D341Med (cell line): ENCODE data around the gene ZNF282.
A peak's percentile ranks its signal among the peaks of the same experiment; 100 is the strongest.
"Not testable (repeated sequence)": the region's sequence is repeated elsewhere in the genome, so short reads cannot be mapped to it uniquely, and the experiment has no call there.

Experiments used
- DNase-seq: peaks from one replicate; pipeline ENCODE4 v3.0.0; 2012; ENCODE audit warnings: low spot score

The ZNF282 gene

DNA sequence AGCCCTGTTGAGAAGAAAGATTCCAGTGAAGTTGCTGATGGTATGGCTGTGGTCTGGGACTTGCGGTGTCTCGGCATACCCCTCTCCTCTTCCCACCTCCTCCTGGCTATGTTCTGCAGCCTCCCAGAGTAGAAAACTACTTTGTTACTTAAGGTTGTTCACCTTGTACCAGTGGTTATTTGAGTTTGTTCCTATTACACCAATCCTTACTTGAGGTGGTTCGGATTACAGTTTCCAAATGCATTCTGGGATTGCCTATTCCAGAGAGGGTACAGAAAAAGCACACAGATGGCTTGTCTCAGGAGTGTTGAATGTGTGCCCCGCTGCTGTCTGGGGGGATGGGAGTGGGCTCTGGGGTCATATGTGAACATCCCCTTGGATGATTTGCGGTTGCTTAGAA lies 59.8 kb downstream of the ZNF282 start:
- no peak for DNase-seq

DNA sequence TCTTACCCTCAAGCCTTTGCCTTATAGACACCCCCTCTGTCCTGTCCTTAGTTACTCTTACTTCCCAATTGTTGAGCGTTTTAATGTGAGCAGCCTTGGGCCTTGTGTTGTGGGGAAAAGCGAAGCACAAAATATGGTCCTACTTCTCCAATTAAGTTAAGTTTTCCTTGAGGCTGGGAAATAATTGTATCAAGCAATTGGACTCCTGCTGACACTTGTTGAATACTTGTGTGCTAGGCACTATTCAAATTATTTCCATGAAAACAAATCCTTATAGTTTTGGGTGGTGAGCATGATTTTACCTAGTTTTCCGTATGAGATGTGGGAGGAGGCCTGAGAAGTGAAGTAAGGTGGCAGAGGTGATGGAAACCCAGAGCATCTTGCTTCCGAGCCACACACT lies 61.2 kb downstream of the ZNF282 start:
- no peak for DNase-seq

DNA sequence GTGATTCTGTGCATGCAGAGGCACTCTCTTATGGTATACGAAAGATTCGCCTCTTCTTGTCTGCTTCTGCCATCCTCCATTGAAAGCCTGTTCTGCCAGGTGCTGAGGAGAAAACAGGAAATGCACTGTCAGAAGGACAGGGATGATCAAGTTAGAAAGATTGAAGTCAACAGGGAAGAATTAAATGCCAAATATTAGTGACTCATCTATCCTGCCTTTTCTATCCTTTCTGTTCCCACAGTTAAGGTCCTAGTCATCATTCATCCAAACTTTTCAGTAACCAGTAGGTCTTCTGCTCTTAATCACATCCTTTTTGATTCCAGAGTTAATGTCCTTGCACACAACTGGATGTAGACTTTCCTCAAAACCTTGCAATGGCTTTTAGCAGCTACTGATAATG lies 61.8 kb downstream of the ZNF282 start:
- DNase-seq = no peak

DNA sequence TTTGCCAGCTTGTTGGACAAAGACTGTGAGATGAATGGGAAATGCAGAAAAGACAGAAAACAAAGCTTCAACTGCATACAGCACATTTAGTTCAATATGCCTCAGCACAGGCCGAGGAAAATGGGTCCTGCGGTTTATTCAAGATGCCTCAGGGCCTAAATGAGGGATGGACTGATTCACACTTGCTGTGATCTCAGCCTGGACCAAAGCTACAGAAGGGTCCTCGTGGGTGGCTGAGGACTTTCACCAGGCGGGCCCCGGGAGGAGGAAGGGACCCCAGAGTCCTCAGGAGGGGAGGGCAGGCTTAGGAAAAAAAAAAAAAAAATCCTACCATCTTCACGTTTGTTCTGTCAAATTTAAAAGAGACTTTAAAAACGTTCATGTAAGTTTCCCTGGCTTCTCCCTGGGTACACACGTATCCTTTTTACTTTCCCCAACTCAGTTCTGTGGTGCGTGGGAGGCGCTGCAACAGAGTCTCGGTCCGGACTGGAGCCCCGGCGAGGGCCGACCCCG lies 66.0 kb downstream of the ZNF282 start:
- no peak for DNase-seq

DNA sequence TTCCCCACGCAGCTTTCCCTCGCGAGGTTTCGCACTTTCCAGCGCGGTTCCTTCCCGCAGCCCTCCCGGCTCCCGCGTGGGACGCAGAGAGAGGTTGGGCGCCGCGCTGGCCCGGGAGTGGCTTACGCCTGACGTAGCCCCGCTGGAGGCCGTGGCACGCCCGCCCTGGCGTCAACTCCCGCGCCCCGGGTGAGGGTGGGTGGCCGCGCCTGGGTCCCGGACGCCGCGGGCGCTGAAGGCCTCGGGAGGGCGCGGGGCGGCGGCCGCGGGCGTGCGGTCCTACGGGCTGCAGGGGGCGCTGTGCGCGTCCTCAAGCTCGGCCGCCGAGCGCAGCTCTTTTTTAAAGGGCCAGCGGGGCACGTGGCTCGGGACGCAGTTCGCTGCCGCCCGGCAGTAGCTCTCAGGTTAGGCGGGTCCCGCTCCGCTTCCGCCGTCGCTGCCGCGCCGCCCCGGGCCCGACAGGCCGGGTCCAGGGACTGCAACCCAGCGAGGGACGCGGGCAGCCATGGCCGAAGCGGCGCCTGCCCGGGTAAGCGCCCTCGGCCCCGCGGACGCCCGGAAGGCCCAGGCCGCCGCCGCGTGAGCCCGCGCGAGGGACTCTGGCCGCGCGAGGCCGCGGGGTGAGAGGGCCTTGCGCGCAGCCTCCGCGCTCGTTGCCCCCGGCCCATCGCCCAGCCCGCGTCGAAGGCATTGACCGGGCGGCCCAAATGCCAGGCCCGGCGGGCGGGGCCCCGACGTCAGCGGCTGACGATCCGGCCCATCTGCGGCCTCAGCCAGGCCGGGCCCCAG lies 66.7 kb downstream of the ZNF282 start, which contains the start of gene ZNF783:
TSS of gene ZNF783 (plus strand) at position 368 of the 789 bp plus-strand sequence. CDS start at position 506, 138 bp downstream.
- peak; percentile 92 for DNase-seq

DNA sequence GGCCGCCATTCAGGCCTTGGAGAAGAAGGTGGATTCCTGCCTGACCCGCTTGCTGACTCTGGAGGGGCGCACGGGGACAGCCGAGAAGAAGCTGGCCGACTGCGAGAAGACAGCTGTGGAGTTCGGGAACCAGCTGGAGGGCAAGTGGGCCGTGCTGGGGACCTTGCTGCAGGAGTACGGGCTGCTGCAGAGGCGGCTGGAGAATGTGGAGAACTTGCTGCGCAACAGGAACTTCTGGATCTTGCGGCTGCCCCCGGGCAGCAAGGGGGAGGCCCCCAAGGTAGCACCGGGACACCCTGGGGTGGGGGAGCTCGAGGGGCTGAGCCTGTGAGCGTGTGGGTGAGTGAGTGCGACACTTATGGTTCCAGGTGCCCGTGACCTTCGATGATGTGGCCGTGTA lies 71.1 kb downstream of the ZNF282 start:
- DNase-seq = no peak

DNA sequence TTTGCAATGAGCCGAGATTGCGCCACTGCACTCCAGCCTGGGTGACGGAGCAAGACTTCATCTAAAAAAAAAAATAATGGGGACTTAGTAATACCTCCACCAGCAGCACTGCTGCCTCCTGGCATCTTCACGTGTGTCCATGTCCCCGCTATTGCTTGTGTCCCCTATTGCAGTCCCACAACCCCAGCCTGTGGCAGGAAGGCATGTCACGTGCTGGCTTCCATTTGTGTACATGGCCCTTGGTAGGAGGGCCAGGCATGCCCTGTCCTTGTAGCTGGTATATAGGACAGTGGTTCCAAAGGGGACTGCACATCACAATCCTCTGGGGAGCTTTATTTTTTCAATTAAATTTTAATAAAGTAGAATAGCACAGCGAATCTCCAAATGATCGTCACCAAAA lies 72.4 kb downstream of the ZNF282 start:
- no peak for DNase-seq

DNA sequence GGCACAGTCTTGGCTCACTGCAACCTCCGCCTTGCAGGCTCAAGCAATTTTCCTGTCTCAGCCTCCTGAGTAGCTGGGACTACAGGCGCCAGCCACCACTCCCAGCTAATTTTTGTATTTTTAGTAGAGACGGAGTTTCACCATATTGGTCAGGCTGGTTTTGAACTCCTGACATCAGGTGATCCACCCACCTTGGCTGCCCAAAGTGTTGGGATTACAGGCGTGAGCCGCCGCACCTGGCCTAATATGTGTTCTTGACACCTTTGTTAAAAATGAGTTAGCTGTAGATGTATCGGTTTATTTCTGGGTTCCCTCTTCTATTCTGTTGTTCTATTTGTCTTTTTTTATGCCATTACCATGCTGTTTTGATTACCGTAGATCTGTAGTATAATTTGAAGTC lies 79.1 kb downstream of the ZNF282 start:
- not testable (repeated sequence) for DNase-seq
